K562 (cell line): Measurements from ENCODE around the gene NLGN2. TPM values are rescaled to one million over a fixed set of nuclear protein-coding genes. Genes with fewer than 3 reads are reported as not detected.

Source experiments
- BHLHE40 ChIP-seq: IDR thresholded peaks from 2 replicates; pipeline ENCODE4 v1.6.1; 2011; ENCODE audit warnings: low read length, improper control_type of control experiment
- CBFA2T2 ChIP-seq: fragments of 450-650 bp; conservative IDR thresholded peaks from 2 replicates; pipeline ENCODE4 v1.6.1; 2017; ENCODE audit warnings: mild to moderate bottlenecking
- TEAD2 ChIP-seq: fragments of 450-650 bp; IDR thresholded peaks from 2 replicates; pipeline ENCODE4 v1.6.1; 2016; ENCODE audit warnings: missing genetic modification characterization, control low read depth, missing compliant biosample characterization
- polyA plus RNA-seq, 8 experiments: library from polyadenylated mRNA; depleted of rRNA in 4 of 8; stranded (reverse) in 5 of 8; unstranded in 3 of 8; fragments of >200 nt; fragmentation: Nextera tagmentation in 2 of 8; fragmentation: Illumina TruSeq in 1 of 8; extraction: Ambion mirVana in 2 of 8; extraction: Trizol in 1 of 8; gene quantifications; 2 replicates each; pipeline versions ENCODE4 v1.2.1 to v1.2.3, GENCODE V29; 2011 to 2014; ENCODE audit warnings: inconsistent platforms in 1 of 8, missing spikeins in 1 of 8
- total RNA-seq, 7 experiments: library from RNA; depleted of rRNA in 6 of 7; stranded (reverse); fragments of >200 nt in 6 of 7; fragmentation: Illumina TruSeq in 2 of 7; extraction: Trizol in 2 of 7; gene quantifications; 2 replicates each; pipeline versions ENCODE4 v1.2.1 to v1.2.3, GENCODE V29; 2011 to 2021; ENCODE audit warnings: low replicate concordance in 1 of 7
- TF ChIP-seq, protein P1 (sequence below): fragments of 250-450 bp; sonication (Bioruptor Pico); IDR thresholded peaks from 2 replicates; pipeline ENCODE4 v1.4.0; 2020
- TF ChIP-seq, protein P2 (sequence below): fragments of 450-650 bp; formaldehyde crosslinking; IDR thresholded peaks from 2 replicates; pipeline ENCODE4 v1.4.0; 2020; ENCODE audit warnings: mild to moderate bottlenecking, moderate library complexity

NLGN2 gene
- total and polyA plus RNA-seq, 9 of the 15 experiments (the other 6 are each of a cell fraction or from before 2014, with no cell fraction given) = 0.11 to 7.8 (median 0.77) TPM

DNA sequence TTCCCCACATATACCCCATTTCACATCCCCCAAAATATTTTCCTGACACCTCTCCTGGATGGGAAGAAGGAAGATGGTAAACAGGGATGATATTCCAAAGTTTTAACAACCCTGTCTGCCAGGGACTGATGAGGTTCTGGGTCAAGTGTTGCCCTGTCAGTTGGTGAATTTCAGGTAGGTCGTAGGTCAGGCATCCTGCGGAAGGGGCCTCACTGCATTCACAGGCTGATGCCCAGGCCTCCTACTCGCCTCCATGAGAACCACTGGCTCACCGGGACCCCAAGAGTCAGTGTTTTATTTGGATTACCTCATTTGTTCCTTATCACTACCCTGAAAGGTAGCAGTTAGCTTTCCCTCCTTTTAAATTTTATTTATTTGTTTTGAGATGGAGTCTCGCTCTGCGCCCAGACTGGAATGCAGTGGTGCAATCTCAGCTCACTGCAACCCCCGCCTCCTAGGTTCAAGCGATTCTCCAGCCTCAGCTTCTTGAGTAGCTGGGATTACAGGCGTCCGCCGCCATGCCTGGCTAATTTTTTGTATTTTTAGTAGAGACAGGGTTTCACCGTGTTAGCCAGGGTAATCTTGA is 61.3 kb downstream of the NLGN2 start (continued):
- TF ChIP-seq, protein P1, sequence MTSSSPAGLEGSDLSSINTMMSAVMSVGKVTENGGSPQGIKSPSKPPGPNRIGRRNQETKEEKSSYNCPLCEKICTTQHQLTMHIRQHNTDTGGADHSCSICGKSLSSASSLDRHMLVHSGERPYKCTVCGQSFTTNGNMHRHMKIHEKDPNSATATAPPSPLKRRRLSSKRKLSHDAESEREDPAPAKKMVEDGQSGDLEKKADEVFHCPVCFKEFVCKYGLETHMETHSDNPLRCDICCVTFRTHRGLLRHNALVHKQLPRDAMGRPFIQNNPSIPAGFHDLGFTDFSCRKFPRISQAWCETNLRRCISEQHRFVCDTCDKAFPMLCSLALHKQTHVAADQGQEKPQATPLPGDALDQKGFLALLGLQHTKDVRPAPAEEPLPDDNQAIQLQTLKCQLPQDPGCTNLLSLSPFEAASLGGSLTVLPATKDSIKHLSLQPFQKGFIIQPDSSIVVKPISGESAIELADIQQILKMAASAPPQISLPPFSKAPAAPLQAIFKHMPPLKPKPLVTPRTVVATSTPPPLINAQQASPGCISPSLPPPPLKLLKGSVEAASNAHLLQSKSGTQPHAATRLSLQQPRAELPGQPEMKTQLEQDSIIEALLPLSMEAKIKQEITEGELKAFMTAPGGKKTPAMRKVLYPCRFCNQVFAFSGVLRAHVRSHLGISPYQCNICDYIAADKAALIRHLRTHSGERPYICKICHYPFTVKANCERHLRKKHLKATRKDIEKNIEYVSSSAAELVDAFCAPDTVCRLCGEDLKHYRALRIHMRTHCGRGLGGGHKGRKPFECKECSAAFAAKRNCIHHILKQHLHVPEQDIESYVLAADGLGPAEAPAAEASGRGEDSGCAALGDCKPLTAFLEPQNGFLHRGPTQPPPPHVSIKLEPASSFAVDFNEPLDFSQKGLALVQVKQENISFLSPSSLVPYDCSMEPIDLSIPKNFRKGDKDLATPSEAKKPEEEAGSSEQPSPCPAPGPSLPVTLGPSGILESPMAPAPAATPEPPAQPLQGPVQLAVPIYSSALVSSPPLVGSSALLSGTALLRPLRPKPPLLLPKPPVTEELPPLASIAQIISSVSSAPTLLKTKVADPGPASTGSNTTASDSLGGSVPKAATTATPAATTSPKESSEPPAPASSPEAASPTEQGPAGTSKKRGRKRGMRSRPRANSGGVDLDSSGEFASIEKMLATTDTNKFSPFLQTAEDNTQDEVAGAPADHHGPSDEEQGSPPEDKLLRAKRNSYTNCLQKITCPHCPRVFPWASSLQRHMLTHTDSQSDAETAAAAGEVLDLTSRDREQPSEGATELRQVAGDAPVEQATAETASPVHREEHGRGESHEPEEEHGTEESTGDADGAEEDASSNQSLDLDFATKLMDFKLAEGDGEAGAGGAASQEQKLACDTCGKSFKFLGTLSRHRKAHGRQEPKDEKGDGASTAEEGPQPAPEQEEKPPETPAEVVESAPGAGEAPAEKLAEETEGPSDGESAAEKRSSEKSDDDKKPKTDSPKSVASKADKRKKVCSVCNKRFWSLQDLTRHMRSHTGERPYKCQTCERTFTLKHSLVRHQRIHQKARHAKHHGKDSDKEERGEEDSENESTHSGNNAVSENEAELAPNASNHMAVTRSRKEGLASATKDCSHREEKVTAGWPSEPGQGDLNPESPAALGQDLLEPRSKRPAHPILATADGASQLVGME = no peak
- TF ChIP-seq TEAD2 (tag) (no peak), CBFA2T2 (no peak), BHLHE40 (no peak)
- TF ChIP-seq, protein P2, sequence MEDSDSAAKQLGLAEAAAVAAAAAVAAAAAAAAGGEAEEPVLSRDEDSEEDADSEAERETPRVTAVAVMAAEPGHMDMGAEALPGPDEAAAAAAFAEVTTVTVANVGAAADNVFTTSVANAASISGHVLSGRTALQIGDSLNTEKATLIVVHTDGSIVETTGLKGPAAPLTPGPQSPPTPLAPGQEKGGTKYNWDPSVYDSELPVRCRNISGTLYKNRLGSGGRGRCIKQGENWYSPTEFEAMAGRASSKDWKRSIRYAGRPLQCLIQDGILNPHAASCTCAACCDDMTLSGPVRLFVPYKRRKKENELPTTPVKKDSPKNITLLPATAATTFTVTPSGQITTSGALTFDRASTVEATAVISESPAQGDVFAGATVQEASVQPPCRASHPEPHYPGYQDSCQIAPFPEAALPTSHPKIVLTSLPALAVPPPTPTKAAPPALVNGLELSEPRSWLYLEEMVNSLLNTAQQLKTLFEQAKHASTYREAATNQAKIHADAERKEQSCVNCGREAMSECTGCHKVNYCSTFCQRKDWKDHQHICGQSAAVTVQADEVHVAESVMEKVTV (CRISPR knock-in tag) = no peak
- TF ChIP-seq, all 486 proteins: peak for 0

Other genes with a start within 250 kb of the NLGN2 start
Only the 7 nearest of the 39 such genes appear.
- 2.1 and 3.2 TPM in 2 replicates for gene TNK1, start 26.8 kb upstream of the NLGN2 start, total RNA-seq (2014; rRNA removed)
- gene TNK1, start 26.8 kb upstream of the NLGN2 start, total RNA-seq (2014; rRNA removed; fragmentation: Illumina TruSeq; extraction: Trizol) = 1.1 and 1.2 TPM in 2 replicates
- 1.5 and 2.6 TPM in 2 replicates for gene TNK1, start 26.8 kb upstream of the NLGN2 start, total RNA-seq (2015; rRNA removed; fragmentation: Illumina TruSeq; extraction: Trizol)
- gene TNK1, start 26.8 kb upstream of the NLGN2 start, total RNA-seq (2021) = 5.2 and 5.5 TPM in 2 replicates
- 3.0 and 7.3 TPM in 2 replicates for gene TNK1, start 26.8 kb upstream of the NLGN2 start, polyA plus RNA-seq (2011; rRNA removed)
- gene TNK1, start 26.8 kb upstream of the NLGN2 start, polyA plus RNA-seq (2014; fragmentation: Illumina TruSeq; extraction: Trizol) = 2.8 and 3.8 TPM in 2 replicates
- gene TNK1, start 26.8 kb upstream of the NLGN2 start, polyA plus RNA-seq (2014; fragmentation: Nextera tagmentation; extraction: Ambion mirVana) = under 1 TPM; 0.28 to 0.41 TPM
- 4.2 and 6.8 TPM in 2 replicates for gene TNK1, start 26.8 kb upstream of the NLGN2 start, polyA plus RNA-seq (2014; rRNA removed)
- gene PLSCR3, start 13.3 kb upstream of the NLGN2 start, total RNA-seq (2014; rRNA removed) = 9.6 and 12.5 TPM in 2 replicates
- 1.5 and 3.2 TPM in 2 replicates for gene PLSCR3, start 13.3 kb upstream of the NLGN2 start, total RNA-seq (2014; rRNA removed; fragmentation: Illumina TruSeq; extraction: Trizol)
- gene PLSCR3, start 13.3 kb upstream of the NLGN2 start, total RNA-seq (2015; rRNA removed; fragmentation: Illumina TruSeq; extraction: Trizol) = 3.2 and 4.4 TPM in 2 replicates
- 12.1 and 13.8 TPM in 2 replicates for gene PLSCR3, start 13.3 kb upstream of the NLGN2 start, total RNA-seq (2021)
- 4.5 and 6.9 TPM in 2 replicates for gene PLSCR3, start 13.3 kb upstream of the NLGN2 start, polyA plus RNA-seq (2011; rRNA removed)
- gene PLSCR3, start 13.3 kb upstream of the NLGN2 start, polyA plus RNA-seq (2014; fragmentation: Illumina TruSeq; extraction: Trizol) = 16.0 and 16.8 TPM in 2 replicates
- gene PLSCR3, start 13.3 kb upstream of the NLGN2 start, polyA plus RNA-seq (2014; fragmentation: Nextera tagmentation; extraction: Ambion mirVana) = 1 to 10 TPM; 3.2 to 3.3 TPM
- gene PLSCR3, start 13.3 kb upstream of the NLGN2 start, polyA plus RNA-seq (2014; rRNA removed) = 12.8 and 15.7 TPM in 2 replicates
- gene TMEM256, start 3.7 kb upstream of the NLGN2 start, total RNA-seq (2014; rRNA removed) = 69.4 and 91.5 TPM in 2 replicates
- gene TMEM256, start 3.7 kb upstream of the NLGN2 start, total RNA-seq (2014; rRNA removed; fragmentation: Illumina TruSeq; extraction: Trizol) = 46.4 and 51.0 TPM in 2 replicates
- gene TMEM256, start 3.7 kb upstream of the NLGN2 start, total RNA-seq (2015; rRNA removed; fragmentation: Illumina TruSeq; extraction: Trizol) = 52.1 and 59.6 TPM in 2 replicates
- 60.1 and 67.5 TPM in 2 replicates for gene TMEM256, start 3.7 kb upstream of the NLGN2 start, total RNA-seq (2021)
- 68.5 and 83.9 TPM in 2 replicates for gene TMEM256, start 3.7 kb upstream of the NLGN2 start, polyA plus RNA-seq (2011; rRNA removed)
- 43.4 and 64.8 TPM in 2 replicates for gene TMEM256, start 3.7 kb upstream of the NLGN2 start, polyA plus RNA-seq (2014; fragmentation: Illumina TruSeq; extraction: Trizol)
- 100 to 1,000 TPM; 114 to 117 TPM for gene TMEM256, start 3.7 kb upstream of the NLGN2 start, polyA plus RNA-seq (2014; fragmentation: Nextera tagmentation; extraction: Ambion mirVana)
- gene TMEM256, start 3.7 kb upstream of the NLGN2 start, polyA plus RNA-seq (2014; rRNA removed) = 177 and 191 TPM in 2 replicates
- not detected in 2 replicates for gene SPEM1, start 12.5 kb downstream of the NLGN2 start, total RNA-seq (2014; rRNA removed)
- not detected in 2 replicates for gene SPEM1, start 12.5 kb downstream of the NLGN2 start, total RNA-seq (2014; rRNA removed; fragmentation: Illumina TruSeq; extraction: Trizol)
- gene SPEM1, start 12.5 kb downstream of the NLGN2 start, total RNA-seq (2015; rRNA removed; fragmentation: Illumina TruSeq; extraction: Trizol) = not detected in 2 replicates
- gene SPEM1, start 12.5 kb downstream of the NLGN2 start, total RNA-seq (2021) = not detected in 2 replicates
- not detected in 2 replicates for gene SPEM1, start 12.5 kb downstream of the NLGN2 start, polyA plus RNA-seq (2011; rRNA removed)
- not detected in 2 replicates for gene SPEM1, start 12.5 kb downstream of the NLGN2 start, polyA plus RNA-seq (2014; fragmentation: Illumina TruSeq; extraction: Trizol)
- gene SPEM1, start 12.5 kb downstream of the NLGN2 start, polyA plus RNA-seq (2014; fragmentation: Nextera tagmentation; extraction: Ambion mirVana) = not detected
- not detected in 2 replicates for gene SPEM1, start 12.5 kb downstream of the NLGN2 start, polyA plus RNA-seq (2014; rRNA removed)
- gene SPEM2, start 17.8 kb downstream of the NLGN2 start, total RNA-seq (2014; rRNA removed) = not detected in 2 replicates
- not detected in 2 replicates for gene SPEM2, start 17.8 kb downstream of the NLGN2 start, total RNA-seq (2014; rRNA removed; fragmentation: Illumina TruSeq; extraction: Trizol)
- gene SPEM2, start 17.8 kb downstream of the NLGN2 start, total RNA-seq (2015; rRNA removed; fragmentation: Illumina TruSeq; extraction: Trizol) = not detected in 2 replicates
- gene SPEM2, start 17.8 kb downstream of the NLGN2 start, total RNA-seq (2021) = not detected in 2 replicates
- not detected in 2 replicates for gene SPEM2, start 17.8 kb downstream of the NLGN2 start, polyA plus RNA-seq (2011; rRNA removed)
- gene SPEM2, start 17.8 kb downstream of the NLGN2 start, polyA plus RNA-seq (2014; fragmentation: Illumina TruSeq; extraction: Trizol) = not detected in 2 replicates
- not detected for gene SPEM2, start 17.8 kb downstream of the NLGN2 start, polyA plus RNA-seq (2014; fragmentation: Nextera tagmentation; extraction: Ambion mirVana)
- not detected in 2 replicates for gene SPEM2, start 17.8 kb downstream of the NLGN2 start, polyA plus RNA-seq (2014; rRNA removed)
- not detected in 2 replicates for gene SPEM3, start 21.0 kb downstream of the NLGN2 start, total RNA-seq (2014; rRNA removed)
- gene SPEM3, start 21.0 kb downstream of the NLGN2 start, total RNA-seq (2014; rRNA removed; fragmentation: Illumina TruSeq; extraction: Trizol) = not detected in 2 replicates
- gene SPEM3, start 21.0 kb downstream of the NLGN2 start, total RNA-seq (2015; rRNA removed; fragmentation: Illumina TruSeq; extraction: Trizol) = not detected in 2 replicates
- gene SPEM3, start 21.0 kb downstream of the NLGN2 start, total RNA-seq (2021) = not detected in 2 replicates
- not detected in 2 replicates for gene SPEM3, start 21.0 kb downstream of the NLGN2 start, polyA plus RNA-seq (2011; rRNA removed)
- not detected in 2 replicates for gene SPEM3, start 21.0 kb downstream of the NLGN2 start, polyA plus RNA-seq (2014; fragmentation: Illumina TruSeq; extraction: Trizol)
- not detected for gene SPEM3, start 21.0 kb downstream of the NLGN2 start, polyA plus RNA-seq (2014; fragmentation: Nextera tagmentation; extraction: Ambion mirVana)
- not detected in 2 replicates for gene SPEM3, start 21.0 kb downstream of the NLGN2 start, polyA plus RNA-seq (2014; rRNA removed)
- 5.9 and 6.7 TPM in 2 replicates for gene TMEM102, start 27.6 kb downstream of the NLGN2 start, total RNA-seq (2014; rRNA removed)
- gene TMEM102, start 27.6 kb downstream of the NLGN2 start, total RNA-seq (2014; rRNA removed; fragmentation: Illumina TruSeq; extraction: Trizol) = 1.1 and 1.5 TPM in 2 replicates
- gene TMEM102, start 27.6 kb downstream of the NLGN2 start, total RNA-seq (2015; rRNA removed; fragmentation: Illumina TruSeq; extraction: Trizol) = 2.7 and 3.2 TPM in 2 replicates
- gene TMEM102, start 27.6 kb downstream of the NLGN2 start, total RNA-seq (2021) = 6.9 and 7.6 TPM in 2 replicates
- gene TMEM102, start 27.6 kb downstream of the NLGN2 start, polyA plus RNA-seq (2011; rRNA removed) = 1.3 and 2.5 TPM in 2 replicates
- gene TMEM102, start 27.6 kb downstream of the NLGN2 start, polyA plus RNA-seq (2014; fragmentation: Illumina TruSeq; extraction: Trizol) = 3.0 and 5.0 TPM in 2 replicates
- gene TMEM102, start 27.6 kb downstream of the NLGN2 start, polyA plus RNA-seq (2014; fragmentation: Nextera tagmentation; extraction: Ambion mirVana) = under 1 TPM in 1 of 2 experiments, not detected in 1; 0.03 TPM
- gene TMEM102, start 27.6 kb downstream of the NLGN2 start, polyA plus RNA-seq (2014; rRNA removed) = 4.0 and 4.5 TPM in 2 replicates